Keratinocyte (primary cell): ENCODE data around the gene ZNF70.

ENCODE experiments used
- EZH2 ChIP-seq: IDR thresholded peaks from one replicate; pipeline ENCODE4 v1.6.1; 2012; ENCODE audit warnings: inconsistent platforms, mild to moderate bottlenecking, low read length, moderate library complexity
- TF ChIP-seq, protein P1 (sequence below), 3 experiments: IDR thresholded peaks in 1 of 3; conservative IDR thresholded peaks in 1 of 3; optimal IDR thresholded peaks in 1 of 3; 2 replicates in 2 of 3; 3 replicates in 1 of 3; pipeline versions ENCODE3 to v1.5.1; 2011; ENCODE audit warnings: low read length in 3 of 3, mild to moderate bottlenecking in 3 of 3, moderate library complexity in 2 of 3, control low read depth in 1 of 3, inconsistent platforms in 1 of 3; ENCODE audit not compliant: insufficient read depth in 2 of 3; ENCODE audit errors: extremely low read depth in 1 of 3

DNA sequence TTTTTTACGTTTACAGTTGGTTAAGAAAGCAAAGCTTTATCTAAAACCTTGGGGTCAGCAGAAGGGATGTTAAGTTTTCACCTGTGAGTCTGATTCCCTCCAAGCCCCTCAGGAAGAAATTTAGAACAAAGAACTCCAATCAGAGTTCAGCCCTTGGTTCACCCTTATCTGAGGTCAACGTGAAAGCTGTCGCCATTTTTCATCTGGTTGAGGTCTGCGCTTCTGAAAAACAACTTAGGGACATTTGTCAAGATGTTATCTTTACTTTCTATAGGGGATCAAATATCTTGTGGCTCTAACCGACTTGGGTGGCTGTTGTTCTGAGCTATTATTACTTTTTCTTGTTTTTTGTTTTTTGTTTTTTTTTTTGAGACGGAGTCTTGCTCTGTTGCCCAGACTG lies 30.1 kb downstream of the ZNF70 start:
- TF ChIP-seq, protein P1, sequence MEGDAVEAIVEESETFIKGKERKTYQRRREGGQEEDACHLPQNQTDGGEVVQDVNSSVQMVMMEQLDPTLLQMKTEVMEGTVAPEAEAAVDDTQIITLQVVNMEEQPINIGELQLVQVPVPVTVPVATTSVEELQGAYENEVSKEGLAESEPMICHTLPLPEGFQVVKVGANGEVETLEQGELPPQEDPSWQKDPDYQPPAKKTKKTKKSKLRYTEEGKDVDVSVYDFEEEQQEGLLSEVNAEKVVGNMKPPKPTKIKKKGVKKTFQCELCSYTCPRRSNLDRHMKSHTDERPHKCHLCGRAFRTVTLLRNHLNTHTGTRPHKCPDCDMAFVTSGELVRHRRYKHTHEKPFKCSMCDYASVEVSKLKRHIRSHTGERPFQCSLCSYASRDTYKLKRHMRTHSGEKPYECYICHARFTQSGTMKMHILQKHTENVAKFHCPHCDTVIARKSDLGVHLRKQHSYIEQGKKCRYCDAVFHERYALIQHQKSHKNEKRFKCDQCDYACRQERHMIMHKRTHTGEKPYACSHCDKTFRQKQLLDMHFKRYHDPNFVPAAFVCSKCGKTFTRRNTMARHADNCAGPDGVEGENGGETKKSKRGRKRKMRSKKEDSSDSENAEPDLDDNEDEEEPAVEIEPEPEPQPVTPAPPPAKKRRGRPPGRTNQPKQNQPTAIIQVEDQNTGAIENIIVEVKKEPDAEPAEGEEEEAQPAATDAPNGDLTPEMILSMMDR (optimal IDR thresholded peaks at IDR 0.05 in 1 of 3, IDR thresholded peaks at IDR 0.05 in 1 of 3, conservative IDR thresholded peaks at IDR 0.05 in 1 of 3; ENCODE audit: extremely low read depth in 1 of 3, insufficient read depth in 2 of 3, low read length in 3 of 3) = no peak
- no peak for TF ChIP-seq EZH2
